ENCODE data around the gene EHMT1. TPM values are rescaled to one million over a fixed set of nuclear protein-coding genes. Genes with fewer than 3 reads are reported as not detected.
A peak's percentile ranks its signal among the peaks of the same experiment; 100 is the strongest.

The EHMT1 gene
- total RNA-seq, 2 donors from 2014 or later: 56.2 to 97.9 TPM

DNA sequence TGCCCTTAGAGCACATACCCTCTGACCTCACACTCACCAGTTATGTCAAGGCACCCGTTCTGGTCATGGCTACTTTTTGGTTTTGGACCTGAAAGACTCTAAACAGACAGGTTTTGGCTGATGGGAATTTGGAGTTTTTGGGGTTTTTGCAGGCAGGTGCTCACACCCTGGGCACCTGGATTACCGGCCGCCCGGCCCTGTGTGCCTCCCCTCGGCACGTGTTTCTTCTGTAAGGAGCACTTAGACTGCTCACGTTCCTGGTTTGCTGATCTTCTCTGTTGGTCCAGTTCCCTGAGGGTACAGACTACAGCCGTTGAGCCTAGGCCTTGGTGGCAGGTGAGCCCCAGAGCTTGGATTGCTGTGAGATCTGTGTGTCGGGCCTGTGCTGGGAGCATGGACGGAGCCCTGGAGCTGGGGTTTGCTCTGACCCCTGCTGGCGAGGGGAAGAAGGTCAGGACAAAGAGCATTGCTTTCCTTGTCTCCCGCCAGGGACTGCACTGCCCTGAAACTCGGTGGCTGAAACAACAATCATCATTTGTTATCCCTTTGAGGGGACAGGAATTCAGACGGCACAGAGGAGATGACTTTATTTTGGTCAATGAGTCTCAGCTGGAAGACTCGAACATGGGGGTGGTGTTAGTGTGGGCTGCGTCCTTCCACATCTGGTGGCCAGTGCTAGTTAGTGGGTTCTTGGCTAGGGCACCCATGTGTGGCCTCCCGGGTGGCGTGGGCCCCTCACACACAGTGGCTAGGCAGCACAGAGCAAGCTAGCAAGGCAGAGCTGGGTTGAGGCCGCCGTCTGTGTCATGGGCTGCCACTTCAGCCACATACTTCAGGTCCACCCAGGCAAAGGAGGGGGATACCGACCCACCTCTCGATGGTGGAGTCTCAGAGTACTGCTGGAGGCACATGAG, 76.4 kb downstream of the EHMT1 start:
- H3K27ac ChIP-seq: no peak overlapping the region
- DNase-seq: peak; percentile 51
- TF ChIP-seq, protein P1, sequence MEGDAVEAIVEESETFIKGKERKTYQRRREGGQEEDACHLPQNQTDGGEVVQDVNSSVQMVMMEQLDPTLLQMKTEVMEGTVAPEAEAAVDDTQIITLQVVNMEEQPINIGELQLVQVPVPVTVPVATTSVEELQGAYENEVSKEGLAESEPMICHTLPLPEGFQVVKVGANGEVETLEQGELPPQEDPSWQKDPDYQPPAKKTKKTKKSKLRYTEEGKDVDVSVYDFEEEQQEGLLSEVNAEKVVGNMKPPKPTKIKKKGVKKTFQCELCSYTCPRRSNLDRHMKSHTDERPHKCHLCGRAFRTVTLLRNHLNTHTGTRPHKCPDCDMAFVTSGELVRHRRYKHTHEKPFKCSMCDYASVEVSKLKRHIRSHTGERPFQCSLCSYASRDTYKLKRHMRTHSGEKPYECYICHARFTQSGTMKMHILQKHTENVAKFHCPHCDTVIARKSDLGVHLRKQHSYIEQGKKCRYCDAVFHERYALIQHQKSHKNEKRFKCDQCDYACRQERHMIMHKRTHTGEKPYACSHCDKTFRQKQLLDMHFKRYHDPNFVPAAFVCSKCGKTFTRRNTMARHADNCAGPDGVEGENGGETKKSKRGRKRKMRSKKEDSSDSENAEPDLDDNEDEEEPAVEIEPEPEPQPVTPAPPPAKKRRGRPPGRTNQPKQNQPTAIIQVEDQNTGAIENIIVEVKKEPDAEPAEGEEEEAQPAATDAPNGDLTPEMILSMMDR (IDR thresholded peaks at IDR 0.05): peak; percentile 47
- intact Hi-C loops (cut with DNase I): no loop called here
- H3K9ac ChIP-seq (ENCODE audit: low read depth in 2 of 2, low read length in 2 of 2): peak overlapping the region in 1 of 2 donors; percentile 46
- no peaks in the 10 kb centered on the region for H3K27me3 ChIP-seq
- no peaks in the 10 kb centered on the region for H3K4me1 ChIP-seq
- no peak overlapping the region for H3K4me3 ChIP-seq
- H3K36me3 ChIP-seq: no peaks in the 10 kb centered on the region
- H3K9me3 ChIP-seq: no peaks in the 10 kb centered on the region

DNA sequence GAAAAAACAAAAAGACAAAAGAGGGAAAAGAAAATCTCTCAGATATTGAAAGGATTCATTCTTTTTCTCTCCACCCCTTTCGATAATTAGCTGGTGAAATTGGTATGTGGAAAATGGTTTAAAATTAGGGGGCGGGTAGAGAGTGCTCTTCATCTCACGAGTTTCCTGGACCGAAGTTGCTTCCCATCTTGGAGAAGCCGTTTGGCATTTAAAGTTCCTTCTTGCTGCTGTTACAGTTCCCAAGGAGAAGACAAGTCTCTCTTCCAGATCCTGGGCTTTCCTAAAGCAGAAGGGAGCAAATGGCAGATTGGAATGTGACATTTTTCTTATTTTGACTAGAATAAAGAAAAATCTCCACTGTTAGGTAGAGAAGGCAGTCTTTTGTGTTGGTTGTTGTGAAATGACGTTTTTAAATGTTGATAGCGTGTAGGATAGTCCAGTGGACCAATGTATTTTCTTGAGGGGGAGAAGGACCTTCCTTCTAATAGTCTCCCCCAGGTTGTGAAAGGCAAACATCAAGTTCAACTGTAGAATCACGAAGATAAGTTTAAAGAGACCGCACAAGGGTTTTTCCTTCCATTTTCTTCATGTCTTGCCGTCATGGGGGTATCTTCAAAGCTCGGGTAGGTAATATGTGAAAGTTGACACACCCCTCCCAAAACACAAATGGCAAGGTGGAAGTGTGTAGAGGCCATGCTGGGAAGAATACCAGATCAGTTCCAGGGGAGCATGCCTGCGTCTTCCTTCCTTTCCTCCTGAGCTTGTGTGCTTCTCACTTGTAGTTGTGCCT, 77.5 kb downstream of the EHMT1 start:
- H3K27ac ChIP-seq: no peak overlapping the region
- no peaks in the 10 kb centered on the region for H3K36me3 ChIP-seq
- no peak overlapping the region for H3K9ac ChIP-seq (ENCODE audit: low read depth in 2 of 2, low read length in 2 of 2)
- H3K4me1 ChIP-seq: no peaks in the 10 kb centered on the region
- no peak overlapping the region for H3K4me3 ChIP-seq
- no peaks in the 10 kb centered on the region for H3K27me3 ChIP-seq
- intact Hi-C loops (cut with DNase I): no loop called here
- TF ChIP-seq, protein P1 (IDR thresholded peaks at IDR 0.05): no peak
- H3K9me3 ChIP-seq: no peaks in the 10 kb centered on the region
- DNase-seq: no peak

GRCh38 chr9:137697193-137697592, 78.4 kb downstream of the EHMT1 start:
- no peak overlapping the region for H3K27ac ChIP-seq
- TF ChIP-seq, protein P1 (IDR thresholded peaks at IDR 0.05): no peak
- no peaks in the 10 kb centered on the region for H3K9me3 ChIP-seq

DNA sequence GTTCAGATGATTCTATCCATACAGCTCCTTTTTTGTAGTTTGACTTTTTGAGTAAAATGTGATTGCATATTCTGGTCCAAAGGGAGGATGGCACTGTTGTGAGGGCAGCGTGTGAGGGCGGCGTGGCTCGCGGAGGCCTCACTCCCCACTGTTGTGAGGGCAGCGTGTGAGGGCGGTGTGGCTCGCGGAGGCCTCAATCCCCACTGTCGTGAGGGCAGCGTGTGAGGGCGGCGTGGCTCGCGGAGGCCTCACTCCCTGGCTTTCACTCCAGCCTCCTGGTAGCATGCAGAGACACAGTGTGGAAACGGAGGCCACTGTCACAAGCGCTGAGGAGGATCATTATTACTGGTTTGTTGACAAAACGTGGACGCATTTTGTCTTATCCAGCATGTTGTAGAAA, 79.0 kb downstream of the EHMT1 start:
- Histone ChIP-seq H3K27ac (no peak overlapping the region), H3K4me1 (no peaks in the 10 kb centered on the region), H3K4me3 (no peak overlapping the region), H3K9ac (ENCODE audit: low read depth in 2 of 2, low read length in 2 of 2) (peak overlapping the region in 1 of 2 donors; percentile 35), H3K9me3 (no peaks in the 10 kb centered on the region), H3K36me3 (no peaks in the 10 kb centered on the region), H3K27me3 (no peaks in the 10 kb centered on the region)
- TF ChIP-seq, protein P1 (IDR thresholded peaks at IDR 0.05): no peak
- intact Hi-C loops (cut with DNase I): no loop called here
- DNase-seq: no peak

More at GRCh38 chr9:137697193-137697592, 78.4 kb downstream of the EHMT1 start:
- Histone ChIP-seq H3K4me3 (no peak overlapping the region), H3K36me3 (no peaks in the 10 kb centered on the region), H3K27me3 (no peaks in the 10 kb centered on the region), H3K9ac (ENCODE audit: low read depth in 2 of 2, low read length in 2 of 2) (no peak overlapping the region), H3K4me1 (no peaks in the 10 kb centered on the region)
- no peak for DNase-seq
- intact Hi-C loops (cut with DNase I): no loop called here

GRCh38 chr9:137700911-137701310, 82.1 kb downstream of the EHMT1 start:
- Histone ChIP-seq H3K9me3 (no peaks in the 10 kb centered on the region), H3K27me3 (no peaks in the 10 kb centered on the region), H3K4me1 (no peaks in the 10 kb centered on the region), H3K27ac (no peak overlapping the region), H3K9ac (ENCODE audit: low read depth in 2 of 2, low read length in 2 of 2) (no peak overlapping the region), H3K36me3 (no peaks in the 10 kb centered on the region), H3K4me3 (no peak overlapping the region)
- no peak for DNase-seq
- intact Hi-C loops (cut with DNase I): no loop called here
- TF ChIP-seq, protein P1 (IDR thresholded peaks at IDR 0.05): no peak

All from colonic mucosa (tissue), 4 donors.